AG20443 (cell line): ENCODE data around the gene LLGL2.
A peak's percentile ranks its signal among the peaks of the same experiment; 100 is the strongest.

Experiments
- DNase-seq: peaks from one replicate; pipeline ENCODE4 v3.0.0; 2012; ENCODE audit warnings: low spot score, mixed read lengths

The LLGL2 gene

GRCh38 chr17:75550139-75550465 is 24.6 kb downstream of the LLGL2 start:
- DNase-seq, result no peak

- DNase-seq, result no peak
Observed at GRCh38 chr17:75551266-75551665, 25.8 kb downstream of the LLGL2 start.

- peak; percentile 46 for DNase-seq
Observed at GRCh38 chr17:75552425-75553294, 27.2 kb downstream of the LLGL2 start.

GRCh38 chr17:75553295-75554110 is 28.0 kb downstream of the LLGL2 start:
- no peak for DNase-seq

GRCh38 chr17:75555679-75556153 is 30.2 kb downstream of the LLGL2 start:
- DNase-seq, result no peak

- DNase-seq, result peak; percentile 49
Observed at GRCh38 chr17:75557075-75557851, 31.8 kb downstream of the LLGL2 start.

GRCh38 chr17:75557852-75558665 is 32.6 kb downstream of the LLGL2 start:
- no peak for DNase-seq

- DNase-seq, result no peak
Observed at GRCh38 chr17:75558666-75559530, 33.4 kb downstream of the LLGL2 start.

GRCh38 chr17:75559958-75560533 is 34.5 kb downstream of the LLGL2 start:
- no peak for DNase-seq

GRCh38 chr17:75561927-75562603 is 36.6 kb downstream of the LLGL2 start:
- DNase-seq, result peak; percentile 84

GRCh38 chr17:75563063-75563758 is 37.7 kb downstream of the LLGL2 start:
- DNase-seq, result no peak

GRCh38 chr17:75564195-75564594 is 38.7 kb downstream of the LLGL2 start:
- DNase-seq, result no peak

- peak; percentile 85 for DNase-seq
Observed at GRCh38 chr17:75565066-75565465, 39.6 kb downstream of the LLGL2 start.

- no peak for DNase-seq
Observed at GRCh38 chr17:75565618-75566017, 40.1 kb downstream of the LLGL2 start.

GRCh38 chr17:75566416-75566815 is 40.9 kb downstream of the LLGL2 start:
- no peak for DNase-seq

GRCh38 chr17:75566834-75567233 is 41.3 kb downstream of the LLGL2 start:
- DNase-seq, result no peak

- DNase-seq, result no peak
Observed at GRCh38 chr17:75568412-75569255, 43.1 kb downstream of the LLGL2 start.
